H1 (cell line): ENCODE measurements around the gene SERHL2. TPM values are rescaled to one million over a fixed set of nuclear protein-coding genes. Genes with fewer than 3 reads are reported as not detected.
"Not testable (repeated sequence)": the region's sequence is repeated elsewhere in the genome, so short reads cannot be mapped to it uniquely, and the experiment has no call there.

ENCODE experiments used
- CTCF ChIA-PET: fragments of 300-600 bp; sonication (Branson Sonifier 250); formaldehyde crosslinking; loops from one replicate; lab custom pipeline; 2021; ENCODE audit not compliant: partially characterized antibody; lab: Charles Lee
- POLR2A ChIA-PET: fragments of 300-600 bp; sonication (Branson Sonifier 250); formaldehyde crosslinking; loops from one replicate; lab custom pipeline; 2021; ENCODE audit warnings: inconsistent platforms; ENCODE audit not compliant: partially characterized antibody; lab: Charles Lee
- DNase-seq, 2 experiments: peaks; one replicate each; pipeline versions ENCODE4 v3.0.0 to v3.0.0-alpha.2; 2010 to 2022; ENCODE audit warnings: low spot score in 2 of 2, low read depth in 1 of 2, mixed read lengths in 1 of 2
- FAIRE-seq: peaks from 2 replicates; lab custom pipeline; 2011; peaks lifted over from hg19 to GRCh38; lab: Jason Lieb, UNC
- H2AFZ ChIP-seq: 2 replicates; pipeline ENCODE4 v1.8.1; 2012; ENCODE audit warnings: low read length, inconsistent platforms
- H2AK5ac ChIP-seq: 2 replicates; pipeline ENCODE4 v1.6.1; 2013; ENCODE audit warnings: low read depth, low read length
- H2BK120ac ChIP-seq: replicated peaks from 2 replicates; pipeline ENCODE3; 2013; ENCODE audit warnings: low read depth, low read length, inconsistent platforms
- H2BK12ac ChIP-seq: 2 replicates; pipeline ENCODE4 v1.6.1; 2013; ENCODE audit warnings: low read depth, low read length
- H2BK15ac ChIP-seq: 2 replicates; pipeline ENCODE4 v1.6.1; 2013; ENCODE audit warnings: low read length
- H2BK20ac ChIP-seq: 2 replicates; pipeline ENCODE4 v1.6.1; 2013; ENCODE audit warnings: low read length
- H2BK5ac ChIP-seq: 2 replicates; pipeline ENCODE4 v1.6.1; 2013; ENCODE audit warnings: low read depth, low read length
- H3K14ac ChIP-seq: 2 replicates; pipeline ENCODE4 v1.6.1; 2013; ENCODE audit warnings: inconsistent platforms; ENCODE audit not compliant: insufficient read length
- H3K18ac ChIP-seq: 2 replicates; pipeline ENCODE4 v1.6.1; 2013; ENCODE audit warnings: low read length; ENCODE audit errors: extremely low read depth
- H3K23ac ChIP-seq: 2 replicates; pipeline ENCODE4 v1.6.1; 2013; ENCODE audit warnings: inconsistent platforms; ENCODE audit not compliant: insufficient read length
- H3K23me2 ChIP-seq: 2 replicates; pipeline ENCODE4 v1.6.1; 2013; ENCODE audit warnings: low read depth, low read length
- H3K27ac ChIP-seq: 2 replicates; pipeline ENCODE4 v1.6.1; 2011; ENCODE audit warnings: low read depth, low read length, inconsistent platforms
- H3K27me3 ChIP-seq, 4 experiments: replicated peaks in 1 of 4; 1 replicate in 1 of 4; 2 replicates in 3 of 4; pipeline versions ENCODE4 v1.6.1 to v1.8.1; 2011 to 2013; ENCODE audit warnings: low read length in 3 of 4, mild to moderate bottlenecking in 3 of 4, inconsistent platforms in 2 of 4, mixed read lengths in 2 of 4, moderate library complexity in 1 of 4; ENCODE audit not compliant: control insufficient read depth in 3 of 4, insufficient read depth in 3 of 4; ENCODE audit errors: extremely low read depth in 1 of 4
- H3K36me3 ChIP-seq, 4 experiments: 2 replicates each; pipeline versions ENCODE4 v1.6.1 to v1.8.1; 2011 to 2013; ENCODE audit warnings: mild to moderate bottlenecking in 4 of 4, low read length in 3 of 4, moderate library complexity in 2 of 4, control low read depth in 1 of 4, inconsistent platforms in 1 of 4; ENCODE audit not compliant: insufficient read depth in 4 of 4, control insufficient read depth in 2 of 4
- H3K4ac ChIP-seq: replicated peaks from 2 replicates; pipeline ENCODE3; 2013; ENCODE audit warnings: low read length, low read depth, mixed read lengths, inconsistent platforms; ENCODE audit not compliant: insufficient read length
- H3K4me1 ChIP-seq, 4 experiments: replicated peaks in 1 of 4; 1 replicate in 1 of 4; 2 replicates in 3 of 4; pipeline versions ENCODE4 v1.6.1 to v1.8.1; 2011 to 2013; ENCODE audit warnings: low read length in 3 of 4, inconsistent platforms in 2 of 4, mixed read lengths in 1 of 4; ENCODE audit not compliant: insufficient read depth in 4 of 4, control insufficient read depth in 3 of 4
- H3K4me2 ChIP-seq, 2 experiments: 2 replicates each; pipeline versions ENCODE4 v1.6.1 to v1.8.1; 2011 to 2013; ENCODE audit warnings: low read depth in 2 of 2, low read length in 2 of 2, control low read depth in 1 of 2, inconsistent platforms in 1 of 2, mild to moderate bottlenecking in 1 of 2; ENCODE audit not compliant: insufficient read depth in 1 of 2
- H3K4me3 ChIP-seq, 4 experiments: fragments of 200-600, 300-600 bp in 1 of 4; sonication (generic), shearing (Covaris generic), sonication (Bioruptor Twin) in 1 of 4; 2 replicates each; pipeline versions ENCODE4 v1.5.1 to v1.8.1; 2011 to 2016; ENCODE audit warnings: low read length in 4 of 4, low read depth in 3 of 4, control low read depth in 2 of 4, inconsistent platforms in 2 of 4, mild to moderate bottlenecking in 2 of 4, mixed read lengths in 1 of 4, moderate library complexity in 1 of 4; ENCODE audit not compliant: insufficient read depth in 2 of 4; ENCODE audit errors: extremely low read depth in 1 of 4
- H3K56ac ChIP-seq: replicated peaks from 2 replicates; pipeline ENCODE3; 2013; ENCODE audit warnings: low read depth, mild to moderate bottlenecking, mixed read lengths, low read length, inconsistent platforms; ENCODE audit not compliant: insufficient read length
- H3K79me1 ChIP-seq: 2 replicates; pipeline ENCODE4 v1.6.1; 2013; ENCODE audit warnings: low read depth, low read length, control low read depth
- H3K79me2 ChIP-seq, 2 experiments: 2 replicates each; pipeline versions ENCODE4 v1.6.1 to v1.8.1; 2012 to 2013; ENCODE audit warnings: low read length in 2 of 2, mild to moderate bottlenecking in 2 of 2, inconsistent platforms in 1 of 2; ENCODE audit not compliant: insufficient read depth in 2 of 2, control insufficient read depth in 1 of 2
- H3K9ac ChIP-seq, 4 experiments: replicated peaks in 1 of 4; 1 replicate in 1 of 4; 2 replicates in 3 of 4; pipeline versions ENCODE4 v1.6.1 to v1.8.1; 2011 to 2013; ENCODE audit warnings: low read depth in 3 of 4, low read length in 3 of 4, control low read depth in 2 of 4, mild to moderate bottlenecking in 2 of 4, moderate library complexity in 2 of 4, inconsistent platforms in 1 of 4; ENCODE audit errors: extremely low read depth in 1 of 4
- H3K9me3 ChIP-seq, 2 experiments: 2 replicates each; pipeline versions ENCODE4 v1.6.1 to v1.8.1; 2012 to 2013; ENCODE audit warnings: mild to moderate bottlenecking in 2 of 2, moderate library complexity in 2 of 2, control low read depth in 1 of 2, inconsistent platforms in 1 of 2, low read depth in 1 of 2, low read length in 1 of 2, mixed read lengths in 1 of 2; ENCODE audit not compliant: insufficient read depth in 2 of 2
- H4K20me1 ChIP-seq, 2 experiments: replicated peaks in 1 of 2; 2 replicates each; pipeline versions ENCODE3 to v1.8.1; 2011 to 2013; ENCODE audit warnings: inconsistent platforms in 2 of 2, low read length in 2 of 2, mild to moderate bottlenecking in 1 of 2; ENCODE audit not compliant: insufficient read depth in 2 of 2, control insufficient read depth in 1 of 2
- H4K5ac ChIP-seq: 2 replicates; pipeline ENCODE4 v1.6.1; 2013; ENCODE audit warnings: low read length, low read depth, mixed read lengths, inconsistent platforms; ENCODE audit not compliant: insufficient read length
- H4K8ac ChIP-seq: 2 replicates; pipeline ENCODE4 v1.8.0; 2013; ENCODE audit warnings: mild to moderate bottlenecking, moderate library complexity, low read length, inconsistent platforms; ENCODE audit not compliant: insufficient read depth; ENCODE audit errors: extremely low read depth
- H4K91ac ChIP-seq: replicated peaks from 2 replicates; pipeline ENCODE3; 2013; ENCODE audit warnings: low read length, mixed read lengths, inconsistent platforms; ENCODE audit not compliant: insufficient read length
- WGBS, 2 experiments: shearing (Covaris generic) in 1 of 2; methylation state at CpG; one replicate each; pipeline versions ENCODE4 v1.1.6 to v1.1.7; 2013 to 2015; ENCODE audit warnings: low lambda C conversion rate in 2 of 2, mixed read lengths in 2 of 2, inconsistent platforms in 1 of 2, low coverage in 1 of 2, missing lambda C conversion rate in 1 of 2; ENCODE audit not compliant: insufficient replicate concordance in 2 of 2, insufficient coverage in 1 of 2, insufficient read length in 1 of 2; ENCODE audit errors: extremely low coverage in 1 of 2, missing lambda C conversion rate in 1 of 2; 5-methylcytosine and 5-hydroxymethylcytosine counted together
- polyA plus RNA-seq, 7 experiments: library from polyadenylated mRNA; depleted of rRNA in 3 of 7; stranded (reverse) in 5 of 7; unstranded in 2 of 7; fragments of >200 nt in 5 of 7; fragments of 200-250 nt in 2 of 7; gene quantifications; 1 replicate in 5 of 7; 2 replicates in 1 of 7; 4 replicates in 1 of 7; pipeline versions ENCODE4 v1.2.1 to v1.2.3, GENCODE V29; 2011 to 2013; ENCODE audit warnings: missing spikeins in 2 of 7, mixed read lengths in 2 of 7
- total RNA-seq: library from RNA; stranded (reverse); fragmentation: NEBNext Ultra II Directional; extraction: Animal tissue kit (Norgen Biotek cat#: 25700); gene quantifications from 2 replicates; pipeline ENCODE4 v1.2.1, GENCODE V29; 2021

The SERHL2 gene
- total and polyA plus RNA-seq, 2 of the 8 experiments (the other 6 are each of a cell fraction or from before 2014, with no cell fraction given) = 0.91 TPM; not detected in 1

DNA sequence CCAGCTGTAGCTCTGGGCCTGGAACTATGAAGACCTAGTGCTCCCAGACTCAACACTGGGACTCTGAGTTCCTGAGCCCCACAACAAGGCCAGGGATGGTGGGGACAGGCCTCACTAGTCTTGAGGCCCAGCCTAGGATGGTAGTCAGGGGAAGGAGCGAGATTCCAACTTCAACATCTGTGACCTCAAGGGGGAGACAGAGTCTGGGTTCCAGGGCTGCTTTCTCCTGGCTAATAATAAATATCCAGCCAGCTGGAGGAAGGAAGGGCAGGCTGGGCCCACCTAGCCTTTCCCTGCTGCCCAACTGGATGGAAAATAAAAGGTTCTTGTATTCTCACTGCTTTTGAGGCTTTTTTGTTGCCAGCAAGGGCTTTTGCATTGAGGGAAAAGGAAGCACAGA lies 20.3 kb downstream of the SERHL2 start:
- H2BK20ac ChIP-seq, H3K23ac ChIP-seq, H4K91ac ChIP-seq, H3K14ac ChIP-seq, H4K5ac ChIP-seq, H3K4me2 ChIP-seq, DNase-seq, H3K9me3 ChIP-seq, H4K8ac ChIP-seq, H3K27me3 ChIP-seq, H2BK5ac ChIP-seq, H3K4ac ChIP-seq, H3K79me2 ChIP-seq, H2BK12ac ChIP-seq, H3K18ac ChIP-seq, H2AK5ac ChIP-seq, H2BK120ac ChIP-seq, H3K27ac ChIP-seq, H3K4me1 ChIP-seq, H2AFZ ChIP-seq, H4K20me1 ChIP-seq, H3K4me3 ChIP-seq, H3K79me1 ChIP-seq, H2BK15ac ChIP-seq, H3K9ac ChIP-seq, H3K56ac ChIP-seq, H3K23me2 ChIP-seq: not testable (repeated sequence)
- CTCF ChIA-PET = interaction anchor here (1.5 kb wide), 1 partner anchor 13 kb away, joined by 6 read pairs; no protein-coding TSS in a partner anchor
- POLR2A ChIA-PET = interaction anchor here (0.8 to 2.8 kb wide), 3 partner anchors 12 to 40 kb away, joined by 3 to 11 read pairs (median 4); partner anchors contain the start of gene POLDIP3
- WGBS, 2 experiments = 100% methylated on average over 1 of the region's 1 CpG; no CpG with 5 or more reads in 1 of the 2 experiments
- FAIRE-seq = peak; percentile 76
- H3K36me3 ChIP-seq = peaks cover 7 to 50% (median 25%) of the 10 kb centered on the region in 4 experiments; a peak in 7 of 8 replicates

GRCh38 chr22:42574468-42574867 lies 20.7 kb downstream of the SERHL2 start:
- not testable (repeated sequence) for H3K9ac ChIP-seq, H3K18ac ChIP-seq, H2BK12ac ChIP-seq, DNase-seq, H3K27ac ChIP-seq, H3K9me3 ChIP-seq, H3K4ac ChIP-seq, H4K8ac ChIP-seq, H2BK15ac ChIP-seq, H4K20me1 ChIP-seq, H4K5ac ChIP-seq, H2BK20ac ChIP-seq, H3K23me2 ChIP-seq, H3K79me2 ChIP-seq, H3K4me2 ChIP-seq, H3K14ac ChIP-seq, H3K56ac ChIP-seq, H2BK5ac ChIP-seq, FAIRE-seq, H3K79me1 ChIP-seq, H2AFZ ChIP-seq, H2BK120ac ChIP-seq, H3K4me3 ChIP-seq, H2AK5ac ChIP-seq, H3K23ac ChIP-seq, H3K4me1 ChIP-seq, H4K91ac ChIP-seq, H3K27me3 ChIP-seq
- WGBS, 2 experiments = 92% methylated on average over 6 of the region's 21 CpGs; no CpG with 5 or more reads in 1 of the 2 experiments
- CTCF ChIA-PET = interaction anchor here (1.5 kb wide), 1 partner anchor 13 kb away, joined by 6 read pairs; no protein-coding TSS in a partner anchor
- POLR2A ChIA-PET = interaction anchor here (0.6 to 0.9 kb wide), 2 partner anchors 36 to 39 kb away, joined by 3 read pairs; no protein-coding TSS in a partner anchor
- peaks cover 7 to 50% (median 26%) of the 10 kb centered on the region in 4 experiments; a peak in 7 of 8 replicates for H3K36me3 ChIP-seq
